GM18909 (cell line): ENCODE measurements around the gene IGBP1.
"Not testable (repeated sequence)": the region's sequence is repeated elsewhere in the genome, so short reads cannot be mapped to it uniquely, and the experiment has no call there.

ENCODE experiments used
- ATAC-seq: cut with Tn5 transposase; IDR thresholded peaks from one replicate; pipeline ENCODE4 v1.9.1; 2021; ENCODE audit warnings: mild to moderate bottlenecking; ENCODE audit not compliant: unreplicated experiment, poor library complexity

The IGBP1 gene

GRCh38 chrX:70133303-70134115 is at the start of gene IGBP1:
Gene IGBP1, plus strand, starts transcription at chrX:70133447. Its CDS starts 501 bp downstream, at chrX:70133948.
- ATAC-seq = peak; percentile 89

GRCh38 chrX:70084592-70085240 is 48.5 kb upstream of the IGBP1 start:
- ATAC-seq = no peak

- no peak for ATAC-seq
Measured at GRCh38 chrX:70087857-70088630, 45.2 kb upstream of the IGBP1 start.

- ATAC-seq = no peak
Measured at GRCh38 chrX:70088751-70089150, 44.5 kb upstream of the IGBP1 start.

DNA sequence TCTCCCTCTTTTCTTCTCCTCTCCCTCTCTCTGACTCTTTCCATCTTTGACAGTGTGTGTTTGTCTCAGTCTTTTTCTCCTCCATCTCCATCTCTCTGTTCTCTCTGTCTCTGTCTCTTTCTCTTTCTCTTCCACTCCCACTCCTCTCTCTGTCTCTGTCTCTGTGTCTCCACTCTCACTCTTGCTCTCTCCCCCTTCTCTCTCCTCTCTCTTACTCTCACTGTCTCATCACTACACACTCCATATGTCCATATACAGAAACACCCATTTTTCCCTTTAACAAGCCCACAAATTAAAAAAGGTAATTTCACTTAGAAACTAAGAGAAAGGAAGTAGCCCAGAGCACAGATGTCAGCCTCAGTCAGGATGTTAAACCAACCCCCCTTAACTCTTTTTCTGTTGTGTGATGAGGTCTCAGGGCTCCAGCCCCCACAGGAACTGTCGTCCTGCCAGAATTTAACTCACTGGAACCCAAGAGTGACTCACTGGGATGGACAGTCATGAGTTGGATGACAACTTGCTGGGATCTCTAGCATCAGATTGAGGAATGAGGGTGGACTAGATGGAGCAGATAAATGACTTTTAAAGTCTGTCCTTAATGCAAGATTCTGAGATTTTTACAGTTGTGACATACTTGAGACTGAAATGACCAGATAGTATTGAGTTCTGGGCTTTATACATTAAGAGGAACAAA is 43.5 kb upstream of the IGBP1 start:
- no peak for ATAC-seq

GRCh38 chrX:70092247-70092646 is 41.0 kb upstream of the IGBP1 start:
- ATAC-seq = no peak

DNA sequence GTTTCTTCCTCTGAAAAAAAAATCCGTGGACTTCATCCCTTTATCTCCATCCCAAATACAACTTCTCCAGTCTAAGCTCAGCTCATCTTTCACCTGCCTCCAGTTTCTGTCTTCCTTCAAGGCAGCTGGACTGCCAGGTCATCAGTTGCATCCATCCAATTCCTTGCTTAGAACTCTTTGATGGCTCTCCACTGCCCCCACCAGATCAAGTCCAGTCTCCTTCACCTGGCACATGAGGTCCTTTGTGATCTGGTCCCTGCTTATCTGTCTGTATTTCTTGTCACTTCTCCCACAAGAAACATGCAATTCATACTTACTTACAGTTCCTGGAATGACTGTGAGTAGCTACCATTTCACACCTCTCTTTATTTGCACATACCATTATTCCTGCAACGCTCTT is 37.2 kb upstream of the IGBP1 start:
- ATAC-seq = no peak

- ATAC-seq = no peak
Measured at GRCh38 chrX:70105229-70105628, 28.0 kb upstream of the IGBP1 start.

- ATAC-seq = not testable (repeated sequence)
Measured at GRCh38 chrX:70111436-70112026, 21.7 kb upstream of the IGBP1 start.

- no peak for ATAC-seq
Measured at GRCh38 chrX:70117738-70118137, 15.5 kb upstream of the IGBP1 start.

GRCh38 chrX:70123014-70123413 is 10.2 kb upstream of the IGBP1 start:
- not testable (repeated sequence) for ATAC-seq

DNA sequence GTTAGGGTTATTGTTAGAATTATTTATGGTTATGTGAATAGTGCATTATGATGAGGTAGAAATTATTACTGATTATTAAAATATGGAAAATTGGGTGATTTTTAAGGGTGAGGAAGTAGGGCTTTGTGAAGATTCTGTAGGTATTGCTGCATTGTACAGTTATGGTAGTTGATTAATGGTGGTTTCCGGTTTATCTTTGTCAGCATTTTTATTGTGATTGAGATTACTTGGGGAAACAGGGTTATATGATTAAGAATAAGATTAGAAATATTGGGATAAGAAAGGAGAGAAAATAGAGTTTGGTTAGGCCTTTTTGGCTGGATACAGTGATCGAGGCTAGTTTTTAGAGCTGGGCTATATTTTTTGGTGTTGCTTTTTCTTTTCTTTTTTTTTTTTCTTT is 8.6 kb upstream of the IGBP1 start:
- ATAC-seq = no peak

DNA sequence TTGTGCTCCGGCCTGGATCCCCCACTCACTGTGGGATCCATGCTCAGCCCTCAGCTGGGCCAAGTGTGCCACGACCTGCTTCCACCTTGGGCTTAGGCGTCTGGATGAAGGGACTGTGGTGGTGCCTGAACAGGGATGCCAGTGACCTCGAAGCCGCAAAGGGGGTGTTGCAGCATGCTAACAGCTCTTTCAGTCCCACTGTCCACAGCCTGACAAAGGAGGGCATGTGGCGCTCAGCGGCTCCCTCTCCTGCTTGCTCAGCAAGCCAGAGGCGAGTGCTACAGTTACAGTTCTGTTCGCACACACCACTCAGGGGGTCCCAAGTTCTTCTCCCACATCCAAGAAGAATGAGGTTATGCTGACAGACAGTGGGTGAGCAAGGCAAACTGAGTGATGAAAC is 5.2 kb upstream of the IGBP1 start:
- no peak for ATAC-seq

- ATAC-seq = no peak
Measured at GRCh38 chrX:70129816-70130215, 3.4 kb upstream of the IGBP1 start.

DNA sequence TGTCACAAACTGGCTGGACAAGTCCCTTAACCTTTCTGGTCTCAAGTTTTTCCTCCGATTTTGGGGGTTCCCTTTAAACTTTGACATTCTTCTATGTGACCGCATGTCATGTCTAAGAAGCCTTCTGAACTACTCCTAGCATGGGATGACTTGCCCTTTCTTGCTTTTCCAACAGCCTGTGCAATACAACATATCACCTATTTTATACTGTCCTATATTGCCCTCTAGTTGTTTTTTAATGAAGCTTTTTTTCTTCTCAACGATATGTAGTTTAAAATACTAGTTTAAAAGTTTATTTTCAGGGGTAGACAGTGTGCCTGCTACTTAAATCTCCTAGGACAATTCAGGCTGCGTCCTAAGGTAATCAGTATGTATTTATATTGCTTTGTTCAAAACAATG is 1.0 kb upstream of the IGBP1 start:
- no peak for ATAC-seq

- ATAC-seq = no peak
Measured at GRCh38 chrX:70132877-70133302, 357 bp upstream of the IGBP1 start.

DNA sequence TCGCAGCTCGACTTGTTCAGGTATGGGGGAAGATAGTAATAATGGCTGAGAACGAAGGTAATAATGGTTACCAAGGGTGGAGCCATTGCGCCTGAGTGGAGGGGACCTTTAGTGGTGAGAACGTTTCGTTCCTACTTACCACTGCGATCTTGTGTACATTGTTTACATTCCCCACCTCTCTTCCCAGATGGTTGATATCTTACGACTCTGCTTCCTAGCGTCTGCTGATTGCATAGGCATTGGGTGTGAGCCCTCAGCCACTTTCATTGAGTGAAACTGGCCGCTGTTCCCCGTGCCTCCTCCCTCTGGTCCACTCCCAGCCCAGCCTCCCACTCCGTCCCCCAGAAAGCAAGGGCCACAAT is 850 bp downstream of the IGBP1 start:
- ATAC-seq = peak; percentile 25

- ATAC-seq = no peak
Measured at GRCh38 chrX:70138622-70139021, 5.4 kb downstream of the IGBP1 start.

DNA sequence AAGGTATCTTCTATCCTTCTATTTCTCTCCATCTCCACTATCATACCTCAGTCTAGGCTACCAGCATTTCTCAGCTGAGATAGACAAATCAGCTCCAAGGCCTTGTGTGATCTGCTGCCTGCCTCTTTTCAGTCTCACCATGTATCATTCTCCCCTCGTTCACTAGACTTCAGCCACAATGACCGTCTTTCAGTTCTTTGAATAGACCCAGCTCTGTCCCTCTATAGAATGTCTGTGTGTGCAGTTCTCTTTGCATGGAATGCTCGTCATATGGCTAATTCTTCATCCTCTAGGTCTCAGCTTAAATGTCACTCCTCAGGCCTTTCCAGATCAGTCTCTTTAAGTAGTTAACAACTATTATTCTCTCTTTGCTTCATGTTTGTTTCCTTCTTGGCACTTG is 6.5 kb downstream of the IGBP1 start:
- ATAC-seq = no peak

DNA sequence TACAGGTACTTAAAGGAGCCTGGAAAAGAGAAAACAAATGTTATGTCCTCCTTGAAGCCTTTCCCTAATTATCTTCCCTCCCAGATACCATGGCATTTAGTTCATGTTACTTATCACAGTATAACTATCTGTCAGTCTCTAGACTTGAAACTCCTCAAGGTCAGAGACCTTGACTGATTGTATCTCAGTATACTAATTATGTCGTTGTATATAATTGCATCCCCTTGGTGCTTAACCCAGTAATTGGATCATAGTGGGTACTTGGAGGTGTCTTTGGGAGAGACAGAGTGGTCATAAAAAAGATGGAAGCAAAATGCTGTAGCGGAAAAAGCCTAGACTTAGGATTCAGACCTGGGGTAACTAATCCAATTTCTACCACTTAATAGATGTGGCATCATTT is 8.1 kb downstream of the IGBP1 start:
- no peak for ATAC-seq
